NCI-H2196 (cell line): Measurements from ENCODE around the gene PSME2.
"Not testable (repeated sequence)": the region's sequence is repeated elsewhere in the genome, so short reads cannot be mapped to it uniquely, and the experiment has no call there.

ENCODE experiments used
- DNase-seq: peaks from one replicate; lab custom pipeline; 2025; ENCODE audit not compliant: unreplicated experiment; lab: John Stamatoyannopoulos, UW

Gene PSME2

GRCh38 chr14:24115422-24116127 is 30.8 kb downstream of the PSME2 start:
- no peak for DNase-seq

- peak; percentile 99 for DNase-seq
These were observed 31.6 kb downstream of the PSME2 start, which contains the start of the genes DCAF11 and NRL for GRCh38 chr14:24114532-24115421. DCAF11 (plus strand) TSS chr14:24114777; CDS start chr14:24115595, 818 bp downstream. NRL (minus strand) TSS chr14:24114949; CDS start chr14:24082848, 32,101 bp downstream.

GRCh38 chr14:24113801-24114531 is 32.4 kb downstream of the PSME2 start:
- peak; percentile 90 for DNase-seq

GRCh38 chr14:24113379-24113800 is 33.0 kb downstream of the PSME2 start:
- peak; percentile 54 for DNase-seq

GRCh38 chr14:24110523-24110922 is 35.9 kb downstream of the PSME2 start:
- DNase-seq = no peak

- no peak for DNase-seq
These were observed 36.4 kb downstream of the PSME2 start for GRCh38 chr14:24110060-24110459.

GRCh38 chr14:24108336-24108874 is 38.0 kb downstream of the PSME2 start:
- DNase-seq = no peak

GRCh38 chr14:24106672-24107271 is 39.6 kb downstream of the PSME2 start:
- DNase-seq = no peak

- not testable (repeated sequence) for DNase-seq
These were observed 40.7 kb downstream of the PSME2 start for GRCh38 chr14:24105609-24106239.

GRCh38 chr14:24103451-24103850 is 43.0 kb downstream of the PSME2 start:
- no peak for DNase-seq

- no peak for DNase-seq
These were observed 43.9 kb downstream of the PSME2 start for GRCh38 chr14:24102357-24103048.

GRCh38 chr14:24100982-24101494 is 45.4 kb downstream of the PSME2 start:
- no peak for DNase-seq

GRCh38 chr14:24100197-24100981 is 46.0 kb downstream of the PSME2 start:
- DNase-seq = no peak

- peak; percentile 89 for DNase-seq
These were observed 47.2 kb downstream of the PSME2 start for GRCh38 chr14:24098927-24099813.

- no peak for DNase-seq
These were observed 48.0 kb downstream of the PSME2 start for GRCh38 chr14:24098229-24098926.

- no peak for DNase-seq
These were observed 49.7 kb downstream of the PSME2 start for GRCh38 chr14:24096545-24097181.
